Measurements from ENCODE around the gene PLCB1.
"Not testable (repeated sequence)": the region's sequence is repeated elsewhere in the genome, so short reads cannot be mapped to it uniquely, and the experiment has no call there.

PLCB1 gene

DNA sequence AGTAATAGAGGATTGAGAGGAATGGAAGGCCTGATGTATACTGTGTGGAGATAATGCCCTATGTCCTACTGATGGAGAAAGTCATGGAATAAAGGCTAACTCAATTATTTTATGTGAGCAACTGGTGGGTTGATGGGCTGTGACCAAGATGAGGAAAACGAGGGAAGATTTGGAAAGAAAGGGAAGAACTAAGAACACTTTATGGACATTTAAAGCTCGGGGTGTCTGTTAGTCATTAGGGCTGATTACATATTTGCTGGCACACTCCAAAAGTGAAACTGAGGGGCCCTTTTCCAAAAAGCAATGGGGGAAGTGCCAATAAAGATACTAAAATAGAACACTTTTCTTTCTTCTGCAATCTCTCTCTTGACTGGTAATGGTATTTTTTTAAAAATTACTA lies 439.5 kb downstream of the PLCB1 start:
- DNase-seq = no peak

DNA sequence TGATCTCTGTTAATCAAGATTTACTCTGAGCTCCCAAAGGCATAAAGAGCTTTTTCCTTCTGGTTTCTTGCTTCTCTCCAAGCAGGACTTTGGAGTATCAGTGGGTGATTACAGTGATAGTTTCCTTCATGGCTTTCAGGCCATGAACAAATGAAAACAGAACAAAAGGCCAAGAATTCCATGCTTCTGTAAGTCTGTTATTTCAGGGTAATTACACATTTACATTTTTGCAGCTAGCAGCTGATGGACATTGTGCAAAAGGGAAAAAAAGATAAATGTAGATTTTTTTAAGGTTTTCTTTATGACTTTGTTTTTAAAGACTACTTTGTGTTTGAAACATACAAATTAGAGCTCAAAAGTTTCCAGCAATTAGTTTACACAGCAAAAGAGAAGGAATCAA lies 441.6 kb downstream of the PLCB1 start:
- no peak for DNase-seq

DNA sequence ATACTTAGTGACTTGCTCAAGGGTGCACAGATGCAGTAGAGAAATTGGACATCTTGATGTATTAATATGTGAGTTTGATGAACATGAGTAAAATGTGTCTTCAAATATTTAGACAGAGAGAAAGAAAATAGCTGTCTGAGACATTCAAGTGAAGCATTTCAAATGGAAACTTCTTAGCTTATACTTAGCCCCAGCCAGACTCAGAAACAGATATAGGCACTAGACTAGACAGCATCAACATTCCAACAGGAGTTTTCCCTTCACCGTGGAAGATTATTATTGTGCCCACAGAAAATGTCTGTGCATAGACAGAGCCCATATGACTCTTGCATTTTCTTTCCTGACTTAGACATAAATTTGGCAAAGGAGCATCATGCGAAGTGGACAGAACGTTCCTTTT lies 443.0 kb downstream of the PLCB1 start:
- no peak for DNase-seq

DNA sequence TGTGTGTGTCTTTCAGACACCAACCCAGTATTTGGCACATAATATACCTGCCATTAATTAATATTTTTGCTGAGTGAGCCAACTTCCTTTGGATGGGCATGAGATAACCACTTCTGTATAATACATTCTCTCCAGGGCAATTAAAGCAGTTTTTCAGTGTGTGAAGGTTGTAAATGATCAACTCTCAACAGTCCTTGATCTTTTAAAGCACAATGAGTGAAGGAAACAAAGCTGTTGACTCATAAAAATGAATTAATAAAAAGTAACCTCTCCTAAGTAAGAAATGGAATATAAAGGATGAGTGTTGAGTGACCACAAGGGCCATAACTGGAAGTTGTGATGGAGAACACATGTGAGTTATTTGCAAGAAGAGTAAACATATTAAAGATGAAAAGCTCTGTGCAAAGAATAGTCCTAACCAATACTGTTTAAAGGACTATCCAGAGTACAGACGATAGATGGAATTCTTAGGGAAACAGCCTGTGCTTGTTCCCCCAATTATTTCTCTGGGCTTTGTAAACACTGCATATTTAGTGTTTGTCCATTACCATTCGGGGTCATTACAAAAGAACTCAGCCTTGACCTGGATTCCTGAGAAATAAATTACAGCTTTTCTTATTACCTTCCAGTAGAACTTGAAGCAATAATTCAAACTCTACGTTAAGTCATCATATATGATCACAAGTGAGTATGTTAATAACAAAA lies 446.2 kb downstream of the PLCB1 start:
- no peak for DNase-seq

DNA sequence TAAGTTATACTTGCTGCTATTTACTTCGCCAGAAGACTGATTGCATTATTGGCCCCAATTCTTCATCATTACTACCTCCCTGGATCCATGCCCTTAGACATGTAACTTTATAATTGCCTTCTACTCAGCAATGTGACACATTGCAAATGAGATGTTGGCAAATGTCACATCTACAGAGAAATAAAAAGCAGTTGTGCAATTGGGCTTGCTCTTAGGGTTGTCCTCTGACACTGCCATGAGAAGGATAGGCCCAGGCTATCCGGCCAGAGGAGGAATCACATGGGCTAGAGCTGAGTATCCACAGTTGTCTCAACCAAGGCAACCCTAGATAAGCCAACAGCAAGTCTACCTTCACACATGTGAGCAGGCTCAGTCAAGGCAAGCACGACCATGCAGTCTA lies 447.0 kb downstream of the PLCB1 start:
- DNase-seq = no peak

DNA sequence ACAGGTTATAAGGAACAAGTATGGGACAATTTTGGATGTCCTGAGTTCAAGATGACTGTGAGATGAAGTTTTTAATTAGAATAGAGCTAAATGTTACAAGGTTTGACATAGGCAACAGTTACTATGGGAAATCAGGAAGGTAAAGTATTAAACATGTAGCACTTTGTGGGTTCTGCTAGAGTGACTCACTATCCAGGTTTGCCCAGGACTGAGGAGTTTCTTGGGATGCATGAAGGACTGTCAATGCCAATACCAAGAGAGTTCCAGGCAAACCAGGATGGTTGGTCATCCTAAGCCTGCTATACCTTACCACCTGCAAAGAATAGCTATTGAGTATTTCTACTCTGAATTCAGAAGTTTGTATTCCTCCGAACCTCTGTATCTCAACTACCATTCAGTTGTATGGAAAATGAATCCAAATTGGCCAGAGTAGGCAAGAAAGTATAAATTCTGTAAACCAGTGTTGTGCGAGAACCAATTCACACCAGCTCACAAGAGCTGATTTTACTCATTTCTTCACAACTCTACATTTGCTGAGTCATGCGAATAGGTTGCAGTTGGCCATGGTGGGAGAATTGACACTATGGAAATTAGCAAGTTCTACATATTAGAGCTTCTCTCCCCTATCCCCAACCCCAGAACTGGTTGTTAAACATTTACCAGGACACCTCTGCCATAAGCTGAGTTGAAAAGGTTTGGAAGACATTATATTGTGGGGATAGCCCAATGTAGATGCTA lies 449.5 kb downstream of the PLCB1 start:
- DNase-seq = no peak

DNA sequence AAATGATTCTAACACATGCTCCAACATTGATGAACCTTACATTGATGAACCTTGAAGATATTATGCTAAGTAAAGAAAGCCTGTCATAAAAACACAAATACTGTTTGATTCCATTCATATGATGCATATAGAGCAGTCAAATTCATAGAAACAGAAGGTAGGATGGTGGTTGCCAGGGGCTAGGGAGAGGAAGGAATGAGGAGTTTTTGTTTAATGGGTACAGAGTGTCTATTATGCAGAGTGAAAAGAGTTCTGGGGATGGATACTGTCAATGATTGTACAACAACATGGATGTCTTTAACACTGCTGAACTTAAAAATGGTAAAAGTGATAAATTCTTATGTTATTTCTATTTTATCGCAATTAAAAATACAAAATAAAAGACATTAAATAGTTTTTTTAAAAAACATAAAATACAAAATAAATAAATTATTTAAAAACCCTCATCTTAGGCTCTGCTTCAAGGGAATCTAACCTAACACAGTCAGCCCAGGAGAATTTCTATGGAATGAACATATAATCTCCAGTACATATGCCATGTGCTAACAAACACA lies 451.0 kb downstream of the PLCB1 start:
- DNase-seq = no peak

DNA sequence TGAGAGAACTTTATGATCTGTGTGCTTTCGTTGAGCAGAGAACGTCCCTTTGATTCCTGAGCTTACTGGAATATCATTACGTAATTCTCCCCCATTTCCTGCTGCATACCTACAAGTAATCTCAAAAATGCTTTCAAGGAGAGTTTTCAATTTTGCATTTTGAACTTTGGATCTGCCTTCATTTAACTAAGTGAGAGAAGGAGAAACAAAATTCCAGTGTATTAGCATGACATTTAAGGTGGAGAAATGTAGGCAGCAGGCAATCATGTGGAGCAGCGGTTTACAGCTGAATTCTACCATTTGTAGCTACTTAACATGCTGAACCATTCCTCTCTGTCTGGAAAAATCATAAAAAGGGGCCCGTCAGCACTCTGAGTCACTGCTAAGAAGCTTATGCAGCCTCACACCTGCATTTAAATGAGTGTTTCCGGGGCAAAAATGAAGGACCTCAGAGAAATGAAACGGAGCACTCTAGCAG lies 451.5 kb downstream of the PLCB1 start:
- DNase-seq = no peak

DNA sequence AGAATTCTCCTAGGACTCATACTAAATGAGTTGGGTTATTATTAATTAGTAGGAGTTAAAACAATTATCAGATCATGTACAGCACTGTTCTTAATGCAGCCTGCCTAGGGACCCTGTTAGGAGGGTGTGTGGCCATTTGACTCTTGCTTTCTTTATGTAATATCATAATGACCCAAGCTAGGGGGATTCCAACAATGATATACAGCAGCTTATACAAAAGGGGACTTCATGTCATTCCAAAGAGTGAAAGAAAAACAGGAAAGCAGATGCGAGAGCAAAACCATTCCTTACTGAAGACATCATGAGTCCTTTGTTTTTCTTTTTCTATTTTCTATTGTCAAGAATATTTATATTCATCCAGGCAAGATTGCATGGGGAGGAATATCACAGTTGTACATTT lies 455.2 kb downstream of the PLCB1 start:
- no peak for DNase-seq

DNA sequence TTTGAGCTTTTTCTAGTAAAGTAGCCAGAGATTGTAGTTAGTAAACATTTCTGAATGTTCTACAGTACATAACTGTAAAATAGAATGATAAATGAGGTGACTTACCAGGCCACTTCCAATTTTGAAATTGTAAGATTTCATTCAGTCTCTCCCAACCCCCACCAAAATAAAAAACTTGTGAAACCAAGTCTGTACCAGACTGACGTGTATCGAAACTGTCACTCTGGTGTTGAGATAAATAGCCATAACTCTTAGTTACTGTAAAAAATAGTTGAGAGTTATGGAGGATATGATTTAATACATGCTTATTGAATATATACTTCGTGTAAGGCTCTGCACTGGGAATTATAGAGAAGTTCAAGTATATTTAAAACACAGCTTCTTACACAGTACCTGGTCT lies 455.7 kb downstream of the PLCB1 start:
- DNase-seq = no peak

DNA sequence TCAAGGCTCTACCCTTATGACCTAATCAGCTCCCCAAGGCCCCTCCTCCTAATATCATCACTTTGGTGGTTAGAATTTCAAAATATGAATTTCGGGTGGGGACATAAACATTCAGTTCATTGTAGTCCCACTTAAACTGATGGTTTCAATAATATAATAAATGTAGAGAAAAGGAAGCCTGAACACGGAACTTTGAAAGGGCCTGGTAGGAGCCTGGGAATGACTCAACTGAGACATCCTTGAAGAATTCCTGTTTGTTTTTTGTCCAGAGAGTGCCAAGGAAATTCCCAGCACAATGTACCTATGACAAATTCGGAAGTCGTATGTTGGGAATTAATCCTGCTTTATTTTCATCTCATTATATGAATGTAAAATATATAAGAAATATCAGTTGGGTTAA lies 457.9 kb downstream of the PLCB1 start:
- DNase-seq = no peak

DNA sequence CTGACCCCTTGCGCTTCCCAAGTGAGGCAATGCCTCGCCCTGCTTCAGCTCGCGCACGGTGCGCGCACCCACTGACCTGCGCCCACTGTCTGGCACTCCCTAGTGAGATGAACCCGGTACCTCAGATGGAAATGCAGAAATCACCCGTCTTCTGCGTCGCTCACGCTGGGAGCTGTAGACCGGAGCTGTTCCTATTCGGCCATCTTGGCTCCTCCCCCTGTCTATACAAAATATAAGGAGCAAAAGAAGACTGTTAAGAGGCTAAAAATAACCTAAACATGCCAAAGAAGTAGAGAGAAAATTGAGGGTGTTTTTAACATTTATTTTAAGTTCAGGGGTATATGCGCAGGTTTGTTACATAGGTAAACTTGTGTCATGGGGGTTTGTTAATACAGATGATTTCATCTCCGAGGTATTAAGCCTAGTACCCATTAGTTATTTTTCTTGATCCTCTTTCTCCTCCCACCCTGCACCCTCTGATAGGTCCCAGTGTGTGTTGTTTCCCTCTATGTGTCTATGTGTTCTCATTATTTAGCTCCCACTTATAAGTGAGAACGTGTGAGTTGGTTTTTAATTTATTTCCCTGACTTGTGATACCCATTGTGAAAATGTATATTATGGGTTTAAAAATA lies 469.0 kb downstream of the PLCB1 start:
- DNase-seq = not testable (repeated sequence)

DNA sequence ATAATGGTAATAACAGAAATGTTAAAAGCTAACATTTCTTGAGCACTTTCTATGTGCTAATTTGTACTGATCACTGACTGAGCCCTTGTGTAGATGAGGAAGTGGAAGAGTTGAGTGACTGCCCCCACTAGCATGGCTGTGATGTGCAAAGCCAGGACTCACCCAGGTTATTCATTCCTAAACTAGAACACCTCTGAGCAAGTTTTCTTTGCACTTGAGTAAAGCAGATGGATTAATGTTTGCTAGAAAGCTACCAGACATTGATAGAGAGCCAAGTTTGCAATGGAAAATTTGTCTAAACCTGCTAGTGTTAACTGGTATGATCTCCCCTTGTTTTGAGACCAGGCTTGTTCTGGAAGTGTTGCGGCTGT lies 469.5 kb downstream of the PLCB1 start:
- no peak for DNase-seq

DNA sequence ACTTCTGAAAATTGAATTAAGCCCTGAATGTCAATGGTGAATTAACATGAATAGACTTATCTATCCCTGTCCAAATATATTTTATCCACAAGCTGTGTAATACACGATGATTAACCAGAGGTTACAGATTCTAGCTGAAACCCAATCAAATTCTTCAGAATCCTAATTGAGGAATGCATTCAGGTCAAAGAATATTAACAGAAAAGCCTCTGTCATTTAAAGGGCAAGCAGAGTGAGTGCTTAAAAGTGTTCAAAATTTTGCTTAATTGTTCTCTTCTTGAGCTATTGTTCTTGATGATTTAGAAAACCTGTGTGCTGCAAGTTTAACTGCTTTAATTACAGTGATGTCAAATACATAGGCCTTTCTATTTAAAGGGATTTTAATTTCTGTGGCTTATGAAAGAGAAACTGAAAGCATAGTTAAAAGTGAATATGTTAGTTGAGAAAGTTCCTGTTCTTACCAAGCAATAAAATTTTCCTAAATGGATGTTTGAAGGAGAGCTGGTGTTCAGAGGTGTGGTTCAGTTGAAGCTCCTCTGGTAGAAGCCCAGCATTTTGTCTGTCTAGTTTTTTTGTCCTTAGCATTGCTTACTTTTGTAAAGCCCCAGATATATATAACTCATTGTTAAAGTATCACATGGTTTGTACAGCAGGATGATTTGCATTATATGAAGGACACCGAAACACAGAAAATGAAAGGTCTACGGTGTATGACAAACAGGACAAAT lies 470.5 kb downstream of the PLCB1 start:
- peak; percentile 17 for DNase-seq

DNA sequence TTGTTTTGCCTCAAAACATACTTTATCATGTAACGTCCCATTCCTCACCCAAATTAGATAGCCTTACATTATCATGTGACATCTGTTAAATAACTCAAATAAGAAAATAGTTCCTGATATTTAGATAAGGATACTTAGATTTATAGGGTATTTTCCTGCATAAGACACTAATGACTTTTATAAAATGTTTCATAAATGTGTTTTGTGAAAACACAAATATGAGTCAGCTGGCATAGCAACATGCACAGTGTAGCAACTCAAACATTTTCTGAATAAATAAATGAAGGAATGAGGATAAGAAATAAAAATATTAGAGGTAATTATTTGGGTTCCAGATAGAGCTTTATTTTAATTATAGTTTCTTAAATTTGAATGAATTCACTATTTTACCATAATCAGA lies 476.4 kb downstream of the PLCB1 start:
- no peak for DNase-seq

DNA sequence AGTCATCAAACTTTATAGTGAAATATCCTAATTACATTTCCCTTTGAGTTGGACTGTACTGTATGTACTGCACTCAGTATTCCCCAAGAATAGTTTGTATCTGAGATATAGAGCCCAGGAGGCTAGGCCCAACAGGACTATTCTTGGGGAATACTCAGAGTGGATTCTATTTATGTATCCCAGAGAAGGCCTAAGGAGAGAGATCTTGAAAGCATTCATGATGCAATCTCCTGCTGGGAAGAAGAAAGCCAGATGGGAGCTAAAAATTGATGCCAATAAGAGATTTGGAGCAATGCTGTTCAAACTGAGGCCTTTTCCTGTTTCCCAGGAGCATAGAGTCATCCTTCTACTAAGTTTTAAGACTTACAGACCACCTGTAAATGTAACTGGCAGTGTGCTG lies 484.7 kb downstream of the PLCB1 start:
- no peak for DNase-seq

DNA sequence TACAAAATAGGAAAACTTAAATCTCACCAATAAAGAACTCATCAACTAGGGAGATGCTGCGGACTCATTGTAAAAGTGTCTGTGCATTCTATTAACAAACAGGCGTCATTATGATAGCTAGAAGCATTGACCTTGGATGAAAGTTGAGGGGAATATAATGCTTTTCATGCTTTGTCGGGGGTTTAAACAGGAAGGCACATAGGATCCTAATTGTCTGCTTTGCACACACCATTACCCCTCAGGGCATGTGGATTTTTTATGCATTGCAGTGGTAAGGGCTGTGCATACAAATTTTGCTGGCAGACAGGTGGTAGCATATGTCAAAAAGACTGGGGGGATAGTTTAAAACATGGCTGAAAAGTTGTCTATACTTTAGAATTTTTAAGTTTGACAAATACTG lies 488.9 kb downstream of the PLCB1 start:
- no peak for DNase-seq

DNA sequence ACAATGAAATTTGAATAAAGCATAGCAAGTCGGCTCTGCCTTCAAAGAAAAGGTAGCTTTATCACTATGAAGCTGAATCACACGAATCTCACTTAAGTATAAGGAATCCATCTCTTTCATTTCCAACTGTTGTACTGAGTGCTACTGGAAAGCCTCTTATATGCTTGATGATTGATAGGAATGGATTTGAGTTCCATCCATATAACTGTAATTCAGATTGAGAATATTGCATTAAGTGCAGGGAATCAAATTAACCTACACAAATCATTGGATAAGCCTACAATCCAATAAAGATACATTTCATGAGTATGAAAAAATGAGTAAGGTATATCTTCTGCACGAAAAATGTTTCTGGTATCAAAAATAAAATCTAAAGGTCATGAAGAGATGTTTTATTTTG lies 492.0 kb downstream of the PLCB1 start:
- DNase-seq = no peak

DNA sequence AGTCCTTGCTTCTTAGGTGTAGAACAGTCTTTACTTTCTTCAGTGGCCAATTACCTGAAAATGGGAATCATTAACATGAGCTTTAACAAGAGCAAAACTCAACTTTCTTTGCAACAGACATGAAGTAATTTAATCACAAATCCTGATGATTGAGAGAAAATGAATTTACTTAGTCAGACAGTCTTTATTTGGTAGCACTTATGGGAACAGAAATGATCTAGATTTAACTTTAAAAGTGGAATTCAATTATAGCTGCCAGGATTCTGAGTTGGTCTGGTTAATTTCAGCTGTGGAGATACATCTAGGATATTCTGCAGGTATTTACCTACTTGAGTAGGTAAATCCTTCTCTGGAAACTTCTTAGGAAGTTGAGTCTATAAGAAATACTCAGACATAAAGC lies 492.6 kb downstream of the PLCB1 start:
- DNase-seq = no peak

DNA sequence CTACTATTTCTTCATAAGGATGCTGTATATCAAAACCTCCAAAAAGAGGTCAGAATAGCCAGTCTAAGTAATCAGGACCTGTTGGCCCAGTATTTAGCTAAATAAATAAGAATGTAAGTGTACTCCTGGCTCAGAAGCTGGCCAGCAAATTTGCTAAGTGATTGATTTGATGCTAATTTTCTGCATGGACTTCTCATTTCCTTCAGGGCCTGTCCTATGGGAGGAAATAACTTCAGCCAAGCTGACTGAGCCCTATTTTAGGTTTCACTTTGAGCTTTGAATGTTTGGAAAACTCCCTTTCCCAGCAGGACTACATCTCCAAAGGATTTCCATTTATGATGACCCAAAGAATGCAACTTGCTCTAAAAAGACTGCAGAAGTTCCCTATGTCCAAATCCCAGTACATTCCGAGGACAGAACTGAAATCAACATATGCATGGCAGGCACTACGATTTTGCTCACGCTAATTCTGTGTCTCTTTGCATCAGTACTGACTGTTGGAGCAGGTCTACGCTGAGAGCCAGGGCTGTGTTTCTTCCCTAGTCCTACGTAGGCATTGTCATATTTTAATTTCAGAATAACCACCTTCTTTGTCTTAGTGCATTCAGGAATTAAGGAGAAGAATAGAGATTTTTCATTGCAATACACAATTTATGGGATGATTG lies 495.4 kb downstream of the PLCB1 start:
- DNase-seq = no peak

DNA sequence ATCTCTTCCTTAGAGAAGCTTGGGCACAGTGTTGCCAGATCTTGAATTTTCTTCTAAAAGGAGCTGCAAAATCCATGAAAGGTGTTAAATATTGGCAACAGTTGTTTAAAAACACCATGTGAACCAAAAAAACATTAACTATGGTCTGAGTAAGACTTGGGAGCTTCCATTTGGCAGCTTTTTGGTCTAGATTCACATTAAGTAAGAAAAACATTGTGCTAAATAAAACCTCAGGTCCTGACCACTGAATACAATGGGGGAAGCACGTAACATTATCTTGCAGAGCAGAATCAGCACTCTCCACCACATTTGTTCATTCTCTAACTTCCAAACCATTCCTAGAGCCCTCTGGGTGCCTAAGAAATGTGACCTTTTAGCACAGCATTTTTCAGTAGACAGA lies 499.2 kb downstream of the PLCB1 start:
- no peak for DNase-seq

DNA sequence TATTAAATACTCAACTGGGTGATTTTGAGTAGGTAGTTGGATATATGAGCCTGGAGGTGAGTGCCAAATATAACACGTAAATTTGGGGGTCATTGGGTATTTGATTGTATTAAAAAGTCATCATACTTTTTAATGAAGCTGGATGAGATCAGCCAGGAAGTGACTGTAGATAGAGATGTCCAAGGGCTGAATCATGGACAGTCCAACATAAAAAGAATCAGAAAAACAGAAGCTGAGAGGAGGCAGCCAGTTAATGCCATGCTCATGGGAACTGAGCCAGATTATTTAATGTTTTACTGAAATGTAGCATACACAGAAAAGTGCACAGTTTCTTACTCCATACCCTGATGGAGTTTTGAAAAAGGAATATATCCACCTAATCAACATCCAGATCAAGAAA lies 501.3 kb downstream of the PLCB1 start:
- DNase-seq = no peak

Measured in eye (tissue), 1 donor.